Brain microvascular endothelial cell (primary cell): ENCODE data around the gene NGLY1.

Experiments
- DNase-seq: peaks from one replicate; pipeline ENCODE4 v3.0.0-alpha.2; 2020
- H3K27ac ChIP-seq: fragments of 250-450 bp; sonication (Bioruptor Pico); 2 replicates; pipeline ENCODE4 v1.5.1; 2020; ENCODE audit warnings: mild to moderate bottlenecking, moderate library complexity
- H3K27me3 ChIP-seq: fragments of 250-450 bp; sonication (Bioruptor Pico); replicated peaks from 2 replicates; pipeline ENCODE4 v1.5.1; 2020; ENCODE audit warnings: mild to moderate bottlenecking
- H3K36me3 ChIP-seq: fragments of 250-450 bp; sonication (Bioruptor Pico); replicated peaks from 2 replicates; pipeline ENCODE4 v1.5.1; 2020; ENCODE audit warnings: mild to moderate bottlenecking
- H3K4me3 ChIP-seq: 2 replicates; pipeline ENCODE4 v1.5.1; 2011; ENCODE audit warnings: low read depth, mild to moderate bottlenecking, control low read depth, low read length, moderate library complexity
- in situ Hi-C: cut with HindIII; loops from 2 replicates; pipeline ENCODE4 v1.10.0; 2017; ENCODE audit warnings: low sequenced_read_pairs, low pct_ligation_motif_present
- TF ChIP-seq, protein P1 (sequence below): IDR thresholded peaks from 2 replicates; pipeline ENCODE4 v1.5.1; 2011; ENCODE audit warnings: low read depth, mild to moderate bottlenecking, moderate library complexity, low read length, control low read depth, inconsistent platforms; ENCODE audit errors: missing control alignments

Gene NGLY1

DNA sequence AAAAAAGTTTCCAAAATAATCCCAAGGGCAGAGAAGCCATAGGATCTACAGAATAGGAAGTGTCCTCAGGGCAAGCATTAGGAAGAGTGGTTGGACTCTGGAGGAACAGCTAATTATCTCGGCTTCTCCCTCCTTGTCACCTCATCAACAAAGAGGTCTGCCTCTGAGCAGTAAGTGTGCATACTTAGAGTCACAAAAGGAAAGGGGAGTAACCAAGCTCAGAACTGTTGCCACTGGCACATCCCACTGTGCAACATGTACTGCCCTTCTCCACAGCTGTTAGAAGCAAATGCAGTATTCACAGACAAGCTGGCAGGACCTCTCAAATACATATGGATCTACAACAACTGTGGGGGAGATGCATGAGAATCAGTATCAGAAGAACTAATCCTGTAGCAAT is 31.5 kb downstream of the NGLY1 start:
- Histone ChIP-seq H3K27ac (no peak overlapping the region), H3K36me3 (peaks cover 6% of the 10 kb centered on the region), H3K27me3 (no peaks in the 10 kb centered on the region), H3K4me3 (no peak overlapping the region)
- TF ChIP-seq, protein P1, sequence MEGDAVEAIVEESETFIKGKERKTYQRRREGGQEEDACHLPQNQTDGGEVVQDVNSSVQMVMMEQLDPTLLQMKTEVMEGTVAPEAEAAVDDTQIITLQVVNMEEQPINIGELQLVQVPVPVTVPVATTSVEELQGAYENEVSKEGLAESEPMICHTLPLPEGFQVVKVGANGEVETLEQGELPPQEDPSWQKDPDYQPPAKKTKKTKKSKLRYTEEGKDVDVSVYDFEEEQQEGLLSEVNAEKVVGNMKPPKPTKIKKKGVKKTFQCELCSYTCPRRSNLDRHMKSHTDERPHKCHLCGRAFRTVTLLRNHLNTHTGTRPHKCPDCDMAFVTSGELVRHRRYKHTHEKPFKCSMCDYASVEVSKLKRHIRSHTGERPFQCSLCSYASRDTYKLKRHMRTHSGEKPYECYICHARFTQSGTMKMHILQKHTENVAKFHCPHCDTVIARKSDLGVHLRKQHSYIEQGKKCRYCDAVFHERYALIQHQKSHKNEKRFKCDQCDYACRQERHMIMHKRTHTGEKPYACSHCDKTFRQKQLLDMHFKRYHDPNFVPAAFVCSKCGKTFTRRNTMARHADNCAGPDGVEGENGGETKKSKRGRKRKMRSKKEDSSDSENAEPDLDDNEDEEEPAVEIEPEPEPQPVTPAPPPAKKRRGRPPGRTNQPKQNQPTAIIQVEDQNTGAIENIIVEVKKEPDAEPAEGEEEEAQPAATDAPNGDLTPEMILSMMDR, result no peak
- no peak for DNase-seq
- in situ Hi-C loops, result no loop called here

DNA sequence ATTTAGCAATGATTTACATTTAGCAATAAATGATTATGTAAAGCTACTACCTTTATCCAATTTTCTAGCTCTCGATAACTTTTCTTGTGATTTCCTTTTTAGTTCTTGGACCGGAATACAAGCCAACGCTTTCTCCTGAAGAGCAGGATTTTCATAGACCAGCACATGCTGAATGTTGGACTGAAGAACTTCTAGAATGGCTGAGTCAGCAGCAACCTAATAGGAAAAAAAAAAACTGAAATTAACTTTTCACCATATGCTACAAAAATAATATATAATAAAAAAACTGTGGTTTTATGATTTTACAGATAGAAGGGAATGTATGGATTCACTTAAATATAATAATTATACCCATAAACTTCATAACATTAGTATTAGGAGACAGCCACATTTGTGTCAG is 32.2 kb downstream of the NGLY1 start:
- Histone ChIP-seq H3K36me3 (peaks cover 6% of the 10 kb centered on the region), H3K27me3 (no peaks in the 10 kb centered on the region), H3K27ac (no peak overlapping the region), H3K4me3 (no peak overlapping the region)
- in situ Hi-C loops, result no loop called here
- TF ChIP-seq, protein P1, result no peak
- DNase-seq, result no peak

DNA sequence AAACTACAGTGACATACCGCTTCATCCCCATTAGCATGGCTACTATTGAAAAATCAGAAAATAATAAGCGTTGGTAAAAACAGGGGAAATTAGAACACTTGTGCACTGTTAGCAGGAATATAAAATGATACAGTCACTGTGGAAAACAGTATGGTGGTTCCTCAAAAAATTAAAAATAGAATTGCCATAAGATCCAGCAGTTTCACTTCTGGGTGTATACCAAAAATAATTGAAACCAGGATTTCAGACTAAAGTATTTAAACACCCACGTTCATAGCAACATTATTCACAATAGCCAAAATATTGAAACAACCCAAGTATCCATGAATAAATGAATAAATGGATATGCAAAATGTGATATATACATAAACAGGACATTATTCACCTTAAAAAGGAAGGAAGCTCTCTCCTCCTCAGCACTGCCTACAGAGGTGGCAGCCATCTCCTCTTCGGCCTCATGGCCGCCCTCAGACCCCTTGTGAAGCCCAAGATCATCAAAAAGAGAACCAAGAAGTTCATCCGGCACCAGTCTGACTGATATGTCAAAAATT is 34.1 kb downstream of the NGLY1 start:
- no peak overlapping the region for H3K4me3 ChIP-seq
- TF ChIP-seq, protein P1, result no peak
- peaks cover 6% of the 10 kb centered on the region for H3K36me3 ChIP-seq
- in situ Hi-C loops, result no loop called here
- no peaks in the 10 kb centered on the region for H3K27me3 ChIP-seq
- H3K27ac ChIP-seq, result no peak overlapping the region
- no peak for DNase-seq

DNA sequence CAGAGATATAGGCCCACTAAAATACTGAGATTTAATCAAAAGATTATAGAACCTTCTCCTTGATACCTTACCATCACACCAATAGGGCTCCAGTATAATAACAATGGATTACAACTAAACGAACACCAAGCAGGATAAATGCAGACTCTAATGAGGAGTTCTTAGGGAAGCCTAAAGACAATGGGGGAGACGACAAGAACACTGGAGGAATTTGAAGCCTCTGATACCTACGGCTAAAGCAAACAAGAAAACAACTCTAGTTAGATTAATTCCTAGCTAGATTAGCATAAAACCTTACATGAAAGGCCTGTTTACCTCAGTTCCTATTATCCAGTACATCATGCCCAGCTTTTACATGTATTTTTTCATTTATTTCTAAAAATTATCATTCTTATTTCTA is 35.1 kb downstream of the NGLY1 start:
- no peak overlapping the region for H3K27ac ChIP-seq
- H3K4me3 ChIP-seq, result no peak overlapping the region
- H3K36me3 ChIP-seq, result peaks cover 6% of the 10 kb centered on the region
- in situ Hi-C loops, result no loop called here
- DNase-seq, result no peak
- TF ChIP-seq, protein P1, result no peak
- no peaks in the 10 kb centered on the region for H3K27me3 ChIP-seq

DNA sequence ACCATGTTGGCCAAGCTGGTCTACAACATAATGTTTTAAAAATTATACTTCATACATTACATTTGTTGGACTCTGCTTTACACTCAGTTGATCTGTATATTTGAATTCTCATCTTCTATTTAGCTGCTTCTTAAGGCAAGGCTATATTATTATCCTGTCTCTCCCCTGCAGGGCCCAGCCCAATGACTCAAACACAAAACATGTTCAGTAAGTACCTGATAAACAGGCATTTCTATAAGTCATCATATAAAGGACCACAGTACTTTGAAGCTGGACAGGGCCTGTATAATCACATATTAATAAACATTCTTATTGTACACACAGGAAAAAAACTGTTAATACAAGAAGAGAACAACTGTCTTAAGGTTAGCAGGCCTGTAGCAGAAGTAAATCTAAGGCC is 36.2 kb downstream of the NGLY1 start:
- in situ Hi-C loops, result no loop called here
- TF ChIP-seq, protein P1, result no peak

DNA sequence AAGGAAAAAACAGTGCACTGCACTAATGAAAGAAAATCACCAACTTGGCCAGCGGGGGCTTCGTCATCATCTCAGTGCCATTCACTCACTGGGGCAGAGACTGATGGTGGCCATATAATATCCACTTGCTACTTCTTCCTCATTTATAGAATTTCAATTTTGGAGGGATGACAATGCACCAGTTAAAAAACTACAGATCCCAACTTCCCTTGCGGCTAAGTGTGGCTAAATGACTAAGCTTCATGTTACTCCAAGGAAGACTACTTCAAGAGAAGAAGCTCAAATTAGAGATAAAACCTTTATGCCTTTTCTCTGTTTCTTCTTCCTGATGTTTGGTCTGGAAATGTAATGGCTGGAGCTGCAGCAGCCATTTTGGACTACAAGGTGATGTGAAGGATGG is 38.8 kb downstream of the NGLY1 start:
- Histone ChIP-seq H3K27me3 (no peaks in the 10 kb centered on the region), H3K27ac (no peak overlapping the region), H3K36me3 (peaks cover 3% of the 10 kb centered on the region), H3K4me3 (no peak overlapping the region)
- TF ChIP-seq, protein P1, result no peak
- DNase-seq, result no peak
- in situ Hi-C loops, result no loop called here

More for the DNA sequence above, 36.2 kb downstream of the NGLY1 start:
- H3K36me3 ChIP-seq, result peaks cover 6% of the 10 kb centered on the region
- DNase-seq, result peak; percentile 0
- H3K4me3 ChIP-seq, result no peak overlapping the region
- H3K27me3 ChIP-seq, result no peaks in the 10 kb centered on the region
- H3K27ac ChIP-seq, result no peak overlapping the region
